GM19467 (cell line): Measurements from ENCODE around the gene AMBRA1.

Source experiments
- ATAC-seq: cut with Tn5 transposase; IDR thresholded peaks from one replicate; pipeline ENCODE4 v1.9.1; 2021; ENCODE audit warnings: mild to moderate bottlenecking, moderate library complexity; ENCODE audit not compliant: unreplicated experiment

AMBRA1 gene

DNA sequence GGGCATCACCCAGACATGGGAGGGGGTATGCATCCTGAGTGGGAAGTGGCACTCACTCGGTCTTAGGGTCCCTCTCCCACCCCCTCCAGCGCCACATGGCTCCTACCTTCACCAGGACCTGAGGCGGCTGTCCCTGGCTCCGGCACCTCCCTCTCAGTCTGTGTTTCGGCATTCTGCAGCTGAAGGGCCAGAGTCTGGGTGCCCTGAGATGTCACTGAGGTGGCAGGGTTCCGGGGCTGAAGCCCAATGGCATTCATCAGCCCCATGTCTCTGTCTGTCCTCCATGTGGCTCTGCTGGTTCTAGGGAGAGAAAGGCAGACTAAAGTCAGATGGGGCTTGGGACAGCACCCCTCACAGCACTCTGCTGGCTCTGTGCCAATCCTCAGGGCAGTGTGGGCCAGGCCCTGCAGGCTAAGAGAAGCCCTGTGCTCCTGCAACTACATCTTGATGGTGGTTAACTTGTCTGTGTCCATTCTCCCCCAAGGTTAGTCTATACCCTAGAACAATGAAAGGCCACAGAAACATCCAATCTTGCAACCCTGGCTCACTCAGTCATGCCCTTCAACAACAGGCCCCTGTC lies 185.3 kb downstream of the AMBRA1 start:
- ATAC-seq, result no peak

DNA sequence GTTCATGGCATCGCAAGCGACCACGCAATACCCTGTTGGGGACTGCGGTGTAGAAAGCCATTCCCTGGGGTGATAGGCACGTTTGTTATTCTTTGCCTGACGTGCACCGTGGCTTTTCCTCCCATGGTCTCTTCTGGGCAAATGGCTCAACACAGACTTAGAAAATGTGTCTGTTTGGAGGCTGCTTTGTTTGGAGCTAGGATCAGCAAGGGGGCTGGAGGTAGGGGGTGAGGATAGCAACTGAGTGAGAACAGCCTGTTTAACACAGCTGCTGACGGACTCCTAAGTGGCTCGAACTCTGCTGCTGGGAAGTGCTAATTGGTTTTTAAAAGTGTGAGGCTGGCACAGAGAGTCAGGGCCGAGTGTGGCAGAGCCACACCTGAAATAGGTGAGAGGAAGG lies 186.2 kb downstream of the AMBRA1 start:
- no peak for ATAC-seq

DNA sequence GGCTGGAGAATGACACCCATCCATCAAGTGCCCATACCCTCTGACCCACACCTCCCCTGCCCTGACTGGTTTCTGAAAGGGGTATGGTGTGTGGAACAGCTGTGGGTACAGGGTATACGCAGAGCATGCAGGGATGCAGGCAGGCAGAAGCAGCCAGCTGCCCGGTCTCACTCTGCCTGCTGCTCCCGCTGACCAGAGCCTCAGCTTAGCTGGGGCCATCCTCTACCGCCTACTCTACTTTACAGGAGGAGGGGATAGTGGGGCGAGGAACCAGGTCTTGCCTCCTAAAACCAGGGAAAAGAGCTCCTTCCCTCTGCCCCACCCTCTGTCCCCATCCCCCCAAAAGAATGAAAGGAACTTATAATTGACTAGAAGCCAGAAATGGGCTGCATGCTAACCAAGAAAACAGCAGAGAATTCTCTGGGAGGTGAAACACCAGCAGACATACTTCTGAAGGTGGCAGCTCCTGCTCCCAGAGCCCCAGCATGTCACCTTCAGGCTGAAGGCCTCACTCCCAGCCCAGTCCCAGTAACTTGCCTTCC lies 189.3 kb downstream of the AMBRA1 start:
- ATAC-seq, result no peak

DNA sequence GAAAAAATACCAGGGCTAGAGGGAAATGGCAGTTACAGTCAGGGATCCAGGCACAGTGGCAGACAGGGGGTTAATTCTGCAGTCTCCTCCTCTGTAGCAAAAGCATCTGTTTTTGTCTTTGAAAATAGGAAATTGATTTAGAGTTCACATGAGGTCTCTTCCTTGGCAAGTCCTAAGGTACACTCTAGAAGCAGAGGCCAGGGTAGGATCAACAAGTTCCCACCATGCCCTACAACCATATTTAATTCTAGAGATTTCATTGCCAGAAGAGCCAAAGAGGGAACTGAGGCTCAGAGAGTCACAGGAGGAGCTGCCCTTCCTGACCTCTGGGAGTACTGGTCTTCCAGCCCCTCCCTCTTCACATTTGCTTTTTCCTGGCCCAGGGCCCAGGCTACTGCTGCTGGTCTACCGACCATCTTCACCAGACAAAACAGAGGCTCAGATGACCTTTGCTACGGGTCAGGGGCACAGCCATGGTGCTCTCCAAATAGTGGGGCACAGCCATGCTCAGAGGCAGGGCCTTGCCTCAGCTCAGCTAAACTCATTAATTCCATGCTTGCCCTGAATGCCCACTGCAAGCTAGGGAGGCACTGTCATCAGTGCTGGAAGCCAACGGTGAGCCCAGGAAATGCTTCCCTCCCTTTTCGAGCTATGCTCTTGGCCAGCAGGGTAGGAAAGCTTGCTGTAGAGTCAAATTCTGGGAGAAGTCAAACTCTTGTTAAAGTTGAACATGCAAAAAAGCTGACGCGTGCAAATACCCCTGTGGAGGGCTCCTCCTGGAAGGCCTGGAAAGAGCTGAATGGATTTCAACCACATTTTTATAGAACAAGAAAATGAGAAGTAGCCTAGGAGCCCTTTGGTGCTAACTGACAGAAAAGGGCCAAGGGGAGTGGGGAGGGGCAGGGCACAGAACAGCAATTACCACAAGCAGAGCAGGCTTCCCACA lies 190.6 kb downstream of the AMBRA1 start:
- ATAC-seq, result no peak

DNA sequence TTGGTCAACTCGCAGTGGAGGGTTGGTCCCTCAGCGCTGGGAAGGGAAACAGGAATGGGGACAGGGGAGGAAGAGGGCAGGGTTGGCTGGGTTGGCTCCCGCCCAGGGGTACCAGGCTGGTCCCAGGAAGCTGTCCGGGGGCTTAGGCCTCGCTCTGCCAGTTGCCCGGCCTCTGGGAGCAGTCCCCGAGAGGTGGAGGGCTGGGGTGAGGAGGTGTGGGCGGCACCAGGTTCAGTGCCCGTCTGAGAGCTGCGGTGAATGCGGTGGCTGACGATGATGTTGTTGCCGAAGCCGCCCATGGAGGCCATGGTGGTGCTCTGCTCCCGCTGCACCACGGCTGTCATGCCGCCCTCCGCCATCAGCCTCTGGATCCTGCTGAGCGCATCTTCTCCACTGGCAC lies 196.3 kb downstream of the AMBRA1 start:
- ATAC-seq, result no peak

DNA sequence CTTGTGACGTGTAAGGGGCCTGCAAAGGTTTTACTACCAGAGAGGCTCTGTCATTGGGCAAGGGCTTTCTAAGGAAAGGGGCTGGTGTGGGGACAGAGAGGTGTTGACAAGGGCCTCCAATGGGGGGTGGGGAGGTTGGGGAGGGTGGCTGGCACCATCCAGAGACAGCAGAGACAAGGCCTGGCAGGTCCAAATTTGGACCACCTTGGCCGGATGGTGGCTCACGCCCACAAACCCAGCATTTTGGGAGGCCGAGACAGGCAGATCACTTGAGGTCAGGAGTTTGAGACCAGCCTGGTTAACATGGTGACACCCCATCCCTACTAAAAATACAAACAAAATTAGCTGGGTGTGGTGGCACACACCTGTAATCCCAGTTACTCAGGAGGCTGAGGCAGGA lies 200.1 kb downstream of the AMBRA1 start:
- ATAC-seq, result no peak

DNA sequence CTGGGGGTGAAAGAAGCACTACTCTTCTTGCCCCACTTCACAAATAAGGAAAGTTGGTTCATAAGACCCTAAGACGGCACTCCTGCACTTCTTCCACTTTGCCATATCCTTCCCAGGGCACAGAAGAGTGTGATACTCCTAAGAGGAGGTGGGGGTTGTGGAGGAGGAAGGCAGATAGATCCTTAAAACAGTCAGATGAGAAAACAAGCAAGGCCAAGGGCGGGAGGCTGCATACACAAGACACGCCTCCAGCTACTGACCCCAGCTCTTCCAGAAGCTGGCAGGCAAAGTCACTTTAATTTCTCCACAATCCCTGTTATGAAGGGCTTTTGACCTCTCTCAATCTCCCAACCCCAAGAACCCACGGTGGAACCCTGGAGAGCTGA lies 200.6 kb downstream of the AMBRA1 start:
- no peak for ATAC-seq

DNA sequence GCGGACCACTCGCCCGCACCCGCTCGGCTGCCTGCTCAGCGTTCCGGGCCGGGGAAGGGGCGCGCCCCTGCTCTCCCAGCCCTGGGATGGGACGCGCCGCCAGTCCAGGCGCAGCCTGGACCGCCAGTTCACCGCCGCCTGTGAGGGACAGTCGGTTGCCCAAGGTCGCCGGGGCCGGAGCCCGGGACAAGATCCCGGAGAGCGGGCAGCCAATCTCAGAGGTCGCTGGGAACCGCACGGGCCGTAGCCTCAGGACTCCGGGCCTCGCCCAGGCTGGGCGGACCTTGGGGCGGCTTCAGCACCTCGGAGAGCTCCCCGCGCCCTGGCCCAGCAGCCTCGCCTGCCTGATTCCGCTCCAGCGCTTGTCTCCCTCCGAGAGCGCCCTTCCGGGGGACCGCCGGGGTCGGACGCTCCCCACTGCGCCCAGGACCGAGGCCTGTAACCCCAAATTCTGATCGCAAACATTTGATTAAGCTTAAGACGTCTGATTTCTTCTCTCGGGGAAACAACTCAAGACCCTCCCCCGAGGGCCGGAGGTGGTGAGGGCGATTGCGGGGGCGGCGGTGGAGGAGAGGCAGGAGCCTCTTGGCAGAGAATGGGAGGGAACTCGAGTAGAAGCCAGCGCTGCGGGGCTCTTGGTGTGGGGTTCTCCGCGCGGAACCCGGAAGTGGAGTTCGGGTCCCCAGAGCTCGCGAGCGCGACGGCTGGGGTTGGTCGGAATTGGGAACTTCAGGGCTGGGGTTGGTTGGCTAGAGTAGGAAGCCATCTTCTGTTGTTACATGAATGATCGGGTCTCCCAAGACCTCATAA lies 201.2 kb downstream of the AMBRA1 start:
- ATAC-seq, result peak; percentile 56

DNA sequence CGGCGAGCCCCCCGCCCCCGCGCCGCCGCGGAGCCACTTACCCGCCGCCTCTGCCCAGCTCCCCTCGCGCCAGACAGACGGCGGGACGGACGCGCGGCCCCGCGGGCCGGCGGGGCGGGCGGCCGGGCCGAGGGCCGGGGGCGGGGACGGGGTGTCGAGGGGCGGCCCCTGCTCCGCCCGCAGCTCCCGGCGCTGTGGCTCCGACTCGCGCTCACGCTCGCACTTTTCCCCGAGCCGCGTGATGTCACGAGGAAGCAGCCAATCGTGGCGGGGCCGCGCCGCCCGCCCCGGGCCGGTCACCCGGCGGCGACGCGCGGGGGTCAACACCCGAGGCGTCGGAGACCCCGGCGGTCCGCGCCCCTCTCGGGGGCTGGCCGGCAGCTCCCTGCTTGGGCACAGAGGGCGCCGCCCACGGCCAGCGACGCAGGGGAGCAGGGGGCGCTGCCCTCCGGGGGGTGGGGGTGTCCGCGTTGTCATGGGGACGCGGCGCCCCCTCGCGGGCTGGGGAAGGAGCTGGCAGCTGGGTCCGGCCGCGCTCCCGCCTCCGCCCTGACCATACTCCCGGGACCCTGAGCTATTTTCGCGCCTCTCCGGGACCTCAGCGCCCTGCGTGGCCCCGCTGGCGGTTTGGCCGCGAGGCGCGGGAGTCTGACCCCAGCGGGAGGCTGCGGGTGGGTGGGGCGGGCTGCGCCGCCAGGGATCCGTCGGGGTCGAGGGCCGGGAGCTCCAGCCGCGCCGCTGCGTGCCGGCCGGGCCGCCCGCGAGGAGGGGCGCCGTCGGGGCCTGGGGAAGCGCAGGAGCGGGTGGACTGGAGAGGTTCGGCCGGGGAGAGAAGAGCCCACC lies 202.0 kb downstream of the AMBRA1 start, which contains the start of gene CHRM4:
Gene CHRM4 (minus strand): TSS at position 199 of the 843 bp plus-strand sequence. CDS start 5,219 bp downstream, outside the sequence.
- no peak for ATAC-seq

DNA sequence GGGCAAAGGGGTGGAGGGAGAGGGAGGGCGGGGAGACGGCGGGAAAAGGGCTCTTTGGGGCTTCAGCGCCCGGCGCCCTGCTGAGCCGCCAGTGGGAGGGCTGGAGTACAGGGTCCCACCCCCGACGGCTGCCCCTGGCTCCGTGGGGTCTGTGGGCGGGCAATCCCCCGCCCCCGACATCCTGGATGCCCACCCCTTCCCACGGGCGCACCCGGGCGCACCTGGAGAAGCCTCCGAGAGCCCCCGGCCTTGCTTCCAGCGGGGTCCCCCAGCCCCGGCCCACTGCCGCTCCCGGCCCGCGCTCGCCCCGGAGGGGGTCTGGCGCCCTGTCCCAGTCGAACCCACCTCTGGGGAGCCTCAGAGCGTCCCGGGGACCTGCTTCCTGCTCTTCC lies 202.6 kb downstream of the AMBRA1 start:
- ATAC-seq, result no peak

DNA sequence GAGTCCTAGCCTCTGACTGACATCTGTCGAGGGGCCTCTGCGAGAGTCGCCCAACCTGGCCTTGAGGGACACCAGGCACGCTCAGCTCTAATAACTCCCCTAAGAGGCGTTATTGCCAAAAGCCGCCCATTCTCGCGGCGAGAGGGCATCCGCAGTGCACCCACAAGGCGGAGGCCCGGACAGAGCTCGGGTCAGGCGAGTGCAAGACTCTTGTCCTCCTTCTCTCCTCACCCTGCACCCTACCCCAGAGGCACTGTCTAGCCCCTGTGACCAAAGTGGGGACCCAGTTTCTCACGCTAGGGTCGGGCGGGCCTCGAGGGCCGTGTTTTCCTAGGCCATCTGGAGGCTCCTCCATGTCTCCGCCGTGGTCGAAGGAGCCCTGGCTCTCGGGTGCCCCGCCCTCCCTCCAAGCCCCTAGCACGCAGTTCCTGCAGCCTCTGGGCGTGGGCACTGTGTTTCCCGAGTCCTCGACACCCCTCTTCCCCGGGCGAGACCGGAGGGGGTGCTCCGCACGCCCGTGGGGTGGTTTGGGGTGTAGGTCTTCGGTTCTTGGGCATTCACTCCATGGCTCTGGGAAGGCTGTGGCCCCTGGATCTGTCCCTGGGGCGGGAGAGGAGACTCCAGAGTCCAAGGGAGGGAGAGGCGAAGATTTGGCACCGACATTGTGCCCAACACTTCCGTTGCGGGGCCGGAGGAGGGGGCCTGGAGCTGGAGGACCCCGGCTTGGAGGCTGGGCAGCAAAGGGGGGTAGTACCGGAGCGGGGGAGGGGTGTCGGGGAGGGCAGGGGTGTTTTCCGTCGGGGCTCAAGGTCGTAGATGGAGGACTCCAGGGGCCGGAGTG lies 203.3 kb downstream of the AMBRA1 start:
- ATAC-seq, result no peak

DNA sequence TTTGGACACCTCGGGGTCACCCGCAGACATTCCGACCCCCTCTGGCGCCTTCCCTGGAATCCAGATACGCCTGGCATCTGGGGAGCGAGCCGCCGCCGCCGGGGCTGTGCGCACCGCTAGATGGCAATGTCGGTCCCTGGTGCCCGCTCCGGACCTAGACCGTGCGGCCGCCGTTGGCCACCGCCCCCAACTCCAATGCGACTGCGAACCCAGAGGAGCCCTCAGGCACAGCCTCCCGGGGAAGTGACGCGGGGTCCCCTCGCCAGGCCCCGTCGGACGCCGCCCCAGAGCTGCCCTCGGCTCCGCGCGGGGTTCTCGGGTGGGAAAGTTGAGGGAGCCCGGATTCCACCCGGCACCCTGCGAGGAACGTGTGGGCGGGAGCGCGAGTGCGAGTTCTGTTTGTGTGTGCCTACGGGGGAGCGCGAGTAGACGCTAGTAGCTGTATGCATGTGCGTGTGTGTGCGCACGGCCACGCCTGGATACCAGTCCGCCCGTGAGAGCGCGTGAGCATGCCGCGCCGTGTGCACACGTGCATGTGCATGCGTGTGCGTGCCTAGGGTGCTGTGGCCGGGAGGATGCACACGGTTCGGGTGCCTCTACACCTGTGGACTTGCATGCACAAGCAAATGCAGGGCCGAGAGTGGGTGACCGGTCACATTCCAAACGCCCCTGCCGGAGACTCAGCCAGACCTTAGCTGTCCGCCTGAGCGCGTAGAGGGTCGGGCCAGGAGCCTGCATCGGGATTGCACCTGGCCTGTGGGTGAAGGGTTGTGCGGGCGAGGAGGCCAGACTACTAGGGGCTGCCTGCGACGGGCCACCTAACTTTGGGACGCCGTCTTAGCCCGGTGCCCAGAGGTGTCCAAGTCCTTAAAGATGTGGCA lies 204.1 kb downstream of the AMBRA1 start:
- peak; percentile 42 for ATAC-seq

DNA sequence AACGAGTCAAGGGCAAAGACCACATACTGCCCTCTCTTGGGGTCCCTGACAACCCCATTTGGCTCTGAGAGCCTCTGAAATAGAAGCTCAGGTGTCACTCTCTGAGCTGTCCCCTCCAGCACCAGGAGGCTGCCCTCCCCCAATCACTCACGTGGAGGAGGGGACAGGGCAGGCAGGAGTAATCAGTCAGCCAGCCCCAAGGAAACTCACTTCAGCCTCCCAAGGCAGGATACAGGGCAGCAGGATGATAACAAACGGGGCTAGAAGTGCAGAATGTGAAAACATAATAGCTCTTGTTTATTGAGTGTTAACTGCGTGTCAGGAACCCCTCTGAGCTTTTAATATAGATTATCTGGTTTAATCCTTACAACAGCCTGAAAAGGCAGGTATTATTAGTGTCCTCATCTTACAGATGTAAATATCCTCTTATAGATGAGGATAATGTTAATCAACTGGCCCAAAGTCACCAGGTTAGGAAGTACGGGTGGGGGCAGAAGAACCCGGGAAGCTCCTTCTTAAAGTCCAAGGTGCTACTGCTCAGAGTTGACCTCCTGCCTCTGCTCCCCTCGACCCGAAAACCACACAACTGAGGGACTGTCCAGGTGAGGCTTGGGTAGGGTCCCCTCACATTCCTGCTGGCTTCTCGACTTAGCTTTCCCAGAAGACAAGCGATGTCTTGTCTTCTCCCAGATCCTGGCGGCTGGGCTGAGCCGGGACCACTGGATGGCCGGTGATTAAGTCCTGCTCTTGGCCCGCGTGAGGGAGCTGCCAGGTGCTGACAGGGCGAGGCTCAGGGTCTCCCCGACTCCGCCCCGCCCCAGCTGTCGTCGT lies 205.0 kb downstream of the AMBRA1 start:
- ATAC-seq, result no peak

DNA sequence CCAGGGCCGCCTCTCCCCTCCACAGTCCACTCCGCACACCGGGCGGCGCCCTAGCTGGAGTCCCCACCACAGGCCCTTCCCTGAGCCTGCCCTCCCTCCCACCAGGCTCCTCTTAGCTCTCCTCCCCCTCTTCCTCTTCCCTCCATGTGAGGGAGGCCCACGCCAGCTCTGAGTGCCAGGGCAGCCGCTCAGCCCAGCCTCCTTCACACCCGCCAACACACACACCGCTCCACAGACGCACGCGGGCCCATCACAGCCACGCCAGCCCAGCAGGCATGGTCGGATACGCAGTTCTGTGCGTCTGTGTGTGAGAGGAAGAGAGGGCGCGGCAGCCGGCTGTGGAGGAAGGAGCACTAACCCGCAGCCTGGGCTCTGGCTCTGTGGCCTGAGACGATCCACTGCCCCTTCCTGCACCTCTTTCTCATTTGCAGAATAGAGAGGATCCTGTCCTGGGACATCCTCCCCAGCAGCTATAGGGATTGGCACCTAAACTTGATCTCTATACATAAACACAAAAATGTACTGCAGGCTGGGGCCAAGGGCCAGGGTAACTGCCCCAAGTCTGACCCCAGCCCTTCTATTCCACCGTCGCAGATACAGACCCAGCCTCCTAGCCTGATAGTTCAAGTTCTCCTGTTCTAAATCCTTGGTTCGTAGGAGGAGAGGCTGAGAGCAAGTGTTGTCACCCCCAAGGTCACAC lies 205.8 kb downstream of the AMBRA1 start:
- no peak for ATAC-seq

DNA sequence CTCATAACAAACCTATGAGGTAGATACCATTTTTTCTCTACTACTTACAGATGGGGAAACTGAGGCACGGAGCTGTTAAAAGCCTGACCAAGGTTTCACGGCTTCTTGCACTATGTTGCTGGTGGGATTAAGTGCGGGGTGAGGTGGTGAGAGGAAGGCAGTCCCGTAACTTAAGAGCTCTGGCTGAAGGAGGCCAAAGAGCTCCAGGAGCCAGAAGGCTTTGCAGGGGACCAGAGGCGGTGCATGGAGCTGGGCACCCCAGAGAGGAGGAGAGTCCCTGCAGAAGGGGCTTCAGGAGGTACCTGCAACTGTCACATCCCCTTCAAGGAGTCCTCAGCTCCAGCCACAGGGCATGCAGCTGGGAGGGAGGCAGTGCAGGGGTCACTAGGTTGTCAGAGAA lies 206.4 kb downstream of the AMBRA1 start:
- no peak for ATAC-seq

DNA sequence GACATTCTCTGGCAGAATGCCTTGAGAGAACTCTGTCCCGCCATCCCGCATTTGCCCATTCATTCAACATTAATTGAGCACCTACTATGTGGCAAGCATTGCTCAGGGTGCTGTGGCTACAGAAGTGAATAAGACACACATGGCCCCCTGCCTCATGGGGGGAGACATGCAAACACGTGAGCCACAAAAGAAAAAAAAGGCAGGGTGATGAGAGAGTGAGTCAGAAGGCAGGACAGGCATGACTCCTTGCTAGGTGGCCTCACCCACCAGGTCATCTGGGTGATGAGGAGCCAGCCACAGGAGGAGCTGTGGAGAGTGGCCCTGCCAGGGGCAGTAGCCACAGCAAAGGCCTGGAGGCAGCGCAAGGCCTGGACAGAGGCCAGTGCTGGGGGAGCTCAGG lies 207.1 kb downstream of the AMBRA1 start:
- ATAC-seq, result no peak

DNA sequence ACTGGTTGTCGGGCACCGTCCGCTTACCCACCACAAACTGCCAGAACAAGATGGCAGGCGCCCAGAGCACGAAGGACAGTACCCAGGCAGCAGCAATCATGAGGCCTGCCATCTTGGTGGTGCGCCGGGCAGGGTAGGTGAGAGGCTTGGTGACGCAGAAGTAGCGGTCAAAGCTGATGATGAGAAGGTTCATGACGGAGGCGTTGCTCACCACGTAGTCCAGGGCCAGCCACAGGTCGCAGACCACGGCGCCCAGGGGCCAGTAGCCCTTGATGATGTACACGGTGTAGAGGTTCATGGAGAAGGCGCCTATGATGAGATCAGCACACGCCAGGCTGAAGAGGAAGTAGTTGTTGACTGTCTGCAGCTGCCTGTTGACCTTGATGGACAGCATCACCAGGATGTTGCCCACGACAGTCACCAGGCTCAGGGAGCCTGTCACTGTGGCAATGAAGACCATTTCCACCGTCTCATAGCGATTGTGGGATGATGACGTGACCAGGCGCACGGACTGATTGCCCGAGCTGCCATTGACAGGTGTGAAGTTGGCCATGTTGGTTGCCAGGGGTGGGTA lies 207.7 kb downstream of the AMBRA1 start:
- no peak for ATAC-seq
